ENCODE results near the gene DPPA4.

Gene DPPA4

GRCh38 chr3:109336291-109336861 is 970 bp downstream of the DPPA4 start:
- peak; percentile 1 for DNase-seq

- DNase-seq, result no peak
Observed at GRCh38 chr3:109334572-109334971, 2.8 kb downstream of the DPPA4 start.

DNA sequence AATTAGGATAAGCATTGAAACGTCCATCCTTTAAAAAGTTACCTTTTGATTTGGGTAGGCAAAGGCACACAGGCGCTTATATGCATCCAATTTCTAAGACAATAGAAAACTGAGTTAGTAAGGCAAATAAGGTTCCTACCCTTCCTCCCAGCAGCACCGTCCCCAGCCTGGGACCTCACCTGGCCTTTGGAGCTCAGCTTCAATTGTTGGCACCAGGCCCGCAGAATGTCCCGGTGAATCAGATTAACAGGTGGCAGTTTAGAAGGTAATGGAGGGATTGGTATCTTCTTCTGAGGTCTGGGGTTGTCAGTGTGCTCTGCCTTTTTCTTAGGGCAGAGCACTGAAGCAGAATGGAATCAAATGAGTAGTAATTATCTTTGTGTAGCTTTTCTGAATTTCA is 5.7 kb downstream of the DPPA4 start:
- no peak for DNase-seq

- DNase-seq, result no peak
Observed at GRCh38 chr3:109330405-109330804, 6.9 kb downstream of the DPPA4 start.

DNA sequence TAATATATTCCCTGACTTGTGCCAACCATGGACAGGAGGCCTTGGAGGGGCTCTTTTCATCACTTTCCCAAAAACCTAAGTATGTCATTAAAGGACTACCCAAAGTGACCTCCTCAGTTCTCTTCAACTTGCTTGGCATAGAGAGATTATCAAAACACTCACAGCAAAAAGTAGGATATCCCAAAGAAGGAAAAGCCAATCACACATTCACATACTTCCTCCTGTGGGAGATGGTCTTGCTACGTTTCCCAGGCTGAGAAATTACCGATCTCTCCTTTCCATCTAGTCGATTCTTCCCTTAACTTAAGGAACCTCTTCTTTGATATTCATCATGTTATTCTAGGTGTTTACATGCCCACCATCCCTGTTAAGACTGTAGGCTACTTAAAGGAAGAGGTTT is 9.1 kb downstream of the DPPA4 start:
- DNase-seq, result no peak

DNA sequence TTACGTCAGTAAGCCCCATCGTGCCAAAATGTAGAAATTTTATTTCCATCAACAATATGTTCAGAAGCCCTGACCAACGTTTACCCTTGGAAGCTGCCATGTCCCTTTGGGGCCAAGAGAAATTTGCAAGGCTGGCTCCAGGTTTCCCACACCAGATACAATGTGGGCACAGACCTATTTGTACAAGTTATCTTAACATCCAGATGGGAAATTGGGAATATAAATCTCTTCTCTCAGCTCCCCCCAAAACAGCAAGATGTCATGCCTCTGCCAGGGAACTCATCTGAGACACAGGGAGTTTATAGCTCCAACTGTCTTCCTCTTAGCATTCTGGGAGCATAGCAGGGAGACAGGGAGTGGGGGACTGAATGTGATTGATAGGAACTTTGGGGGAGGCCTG is 11.7 kb downstream of the DPPA4 start:
- no peak for DNase-seq

DNA sequence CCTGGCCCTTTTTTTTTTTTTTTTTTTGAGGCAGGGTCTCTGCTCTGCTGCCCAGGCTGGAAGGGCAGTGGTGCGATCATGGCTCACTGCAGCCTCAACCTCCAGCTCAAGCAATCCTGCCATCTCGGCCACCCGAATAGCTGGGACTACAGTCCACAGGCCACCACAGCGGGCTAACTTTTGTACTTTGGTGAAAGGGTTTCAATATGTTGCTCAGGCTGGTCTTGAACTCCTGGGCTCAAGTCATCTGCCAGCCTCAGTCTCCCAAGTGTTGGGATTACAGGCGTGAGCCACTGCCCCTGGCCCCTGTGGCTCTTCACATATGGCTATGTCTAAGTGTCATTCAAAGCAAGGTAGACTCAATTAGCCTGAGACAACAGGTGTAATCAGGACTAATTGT is 12.2 kb downstream of the DPPA4 start:
- DNase-seq, result no peak

- no peak for DNase-seq
Observed at GRCh38 chr3:109316162-109316730, 21.1 kb downstream of the DPPA4 start, which contains the start of gene DPPA2. TSS of gene DPPA2 (minus strand) at chr3:109316517. CDS start at chr3:109314542, 1,975 bp downstream.

DNA sequence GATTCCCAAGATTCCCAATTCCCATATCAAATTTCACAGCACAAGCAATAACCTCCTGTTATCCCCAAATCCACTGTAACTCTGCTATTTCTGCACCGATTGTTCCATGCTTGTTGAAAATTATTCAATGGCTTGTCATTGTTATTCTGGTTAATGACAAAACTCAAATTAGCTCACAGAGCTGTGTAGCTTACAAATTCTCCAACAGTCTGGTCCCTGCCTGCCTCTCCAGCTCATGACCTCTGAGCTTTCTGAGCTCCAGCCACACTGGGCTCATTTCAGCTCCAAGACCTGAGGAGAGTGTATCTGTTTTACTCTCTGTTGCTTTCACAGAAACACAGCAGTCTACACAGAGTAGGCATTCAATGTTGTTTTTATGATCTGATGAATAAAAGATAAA is 24.3 kb downstream of the DPPA4 start:
- no peak for DNase-seq

DNA sequence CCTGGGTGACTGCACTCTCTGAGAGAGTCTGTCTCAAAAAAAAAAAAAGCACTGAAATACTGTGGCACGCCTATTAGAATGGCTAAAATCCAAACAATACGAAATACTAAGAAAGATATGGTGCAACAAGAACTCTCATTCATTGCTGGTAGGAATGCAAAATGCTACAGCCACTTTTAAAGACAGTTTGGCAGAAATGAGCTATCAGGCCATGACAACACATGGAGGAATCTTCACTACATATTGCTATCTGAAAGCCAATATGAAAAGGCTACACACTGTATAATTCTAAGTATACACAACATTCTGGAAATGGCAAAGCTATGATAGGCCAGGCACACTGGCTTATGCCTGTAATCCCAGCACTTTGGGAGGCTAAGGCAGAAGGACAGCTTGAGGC is 39.9 kb downstream of the DPPA4 start:
- DNase-seq, result no peak

DNA sequence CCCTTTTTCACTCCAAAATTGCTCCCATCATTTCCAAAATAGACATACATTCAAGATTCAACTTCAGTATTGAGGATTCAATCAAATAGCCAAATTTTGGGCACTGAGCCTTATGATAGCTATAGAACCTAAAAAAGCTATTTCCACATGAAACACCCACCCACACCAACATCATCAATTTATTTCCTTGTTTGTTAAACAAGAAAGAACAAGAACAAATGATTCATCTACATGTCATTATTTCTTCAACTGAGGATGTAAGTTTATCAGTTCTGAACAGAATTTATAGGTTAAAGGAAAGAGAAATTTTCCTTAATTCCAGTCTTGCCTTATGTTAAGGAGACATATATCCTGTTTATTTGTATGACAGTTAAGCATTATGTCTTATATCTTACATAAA is 53.3 kb downstream of the DPPA4 start:
- DNase-seq, result no peak

GRCh38 chr3:109278546-109278945 is 58.8 kb downstream of the DPPA4 start:
- DNase-seq, result no peak

- no peak for DNase-seq
Observed at GRCh38 chr3:109278141-109278540, 59.2 kb downstream of the DPPA4 start.
